ENCODE measurements around the gene PTPRG.

The PTPRG gene

DNA sequence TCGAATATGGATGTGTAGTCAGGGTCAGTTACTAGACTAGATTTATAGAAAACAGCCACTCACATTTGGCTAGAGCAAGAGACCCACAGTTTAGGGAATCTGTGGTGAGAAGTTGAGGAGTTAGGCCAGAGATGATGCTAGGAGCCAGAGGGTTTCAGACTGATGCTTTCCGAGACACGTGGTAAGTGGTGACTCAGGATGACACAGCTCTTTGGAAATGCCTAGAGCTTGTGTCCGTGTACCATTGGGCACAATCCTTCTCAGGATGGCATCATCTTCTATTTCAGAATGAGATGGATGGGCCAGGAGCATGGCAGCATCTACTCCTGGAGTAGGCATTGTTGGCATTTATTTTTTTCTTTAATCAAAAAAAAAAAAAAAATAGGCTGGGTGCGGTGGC is 28.5 kb downstream of the PTPRG start:
- no peak for DNase-seq (ENCODE audit: low read depth in 2 of 2)

DNA sequence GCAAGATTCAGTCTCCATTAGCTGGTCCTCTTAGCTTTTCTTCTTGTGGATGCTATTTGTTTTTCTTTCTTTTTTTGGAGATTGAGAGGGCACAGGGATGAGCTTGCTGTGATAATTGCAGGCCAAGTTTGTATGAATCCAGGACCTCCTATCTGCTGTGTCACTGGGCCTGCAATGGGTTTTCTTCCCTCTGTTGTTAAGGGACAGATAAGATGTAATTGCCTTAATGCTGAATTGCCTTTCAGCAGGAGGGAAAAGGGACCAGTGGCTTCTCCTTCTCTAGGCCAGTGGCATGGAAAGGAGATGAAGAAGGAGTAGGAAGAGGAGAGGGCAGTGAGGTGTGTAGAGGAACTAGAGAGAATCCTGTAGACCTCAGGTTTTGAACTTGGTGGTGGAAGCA is 29.9 kb downstream of the PTPRG start:
- no peak for DNase-seq (ENCODE audit: low read depth in 2 of 2)

DNA sequence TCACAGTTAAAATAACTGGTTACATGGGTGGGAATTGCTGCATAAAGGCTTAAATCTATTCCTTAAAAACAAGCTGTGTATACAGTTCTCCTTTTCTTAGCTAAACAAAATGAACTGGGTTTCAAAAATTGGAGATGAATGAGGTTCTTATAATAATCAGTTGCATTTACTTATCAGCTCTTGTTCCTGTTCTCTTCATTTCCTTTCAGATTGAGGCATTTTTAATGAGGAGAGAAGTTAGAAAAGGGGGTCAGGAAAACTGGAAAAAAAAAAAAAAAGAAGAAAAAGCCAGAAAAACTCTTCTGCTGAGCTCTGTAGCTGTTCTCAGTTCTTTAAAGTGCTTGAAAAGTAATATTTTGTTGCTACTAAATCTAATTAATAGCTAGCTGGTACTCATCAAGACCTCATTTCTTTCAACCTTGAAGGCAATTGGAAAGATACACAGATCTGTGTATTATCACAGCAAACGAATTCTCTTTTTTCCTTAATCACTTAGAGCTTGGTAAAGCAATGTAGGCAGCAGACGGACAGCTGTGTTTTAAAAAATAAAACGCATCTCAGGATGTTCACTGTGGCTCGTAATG is 32.2 kb downstream of the PTPRG start:
- DNase-seq (ENCODE audit: low read depth in 2 of 2), result no peak

DNA sequence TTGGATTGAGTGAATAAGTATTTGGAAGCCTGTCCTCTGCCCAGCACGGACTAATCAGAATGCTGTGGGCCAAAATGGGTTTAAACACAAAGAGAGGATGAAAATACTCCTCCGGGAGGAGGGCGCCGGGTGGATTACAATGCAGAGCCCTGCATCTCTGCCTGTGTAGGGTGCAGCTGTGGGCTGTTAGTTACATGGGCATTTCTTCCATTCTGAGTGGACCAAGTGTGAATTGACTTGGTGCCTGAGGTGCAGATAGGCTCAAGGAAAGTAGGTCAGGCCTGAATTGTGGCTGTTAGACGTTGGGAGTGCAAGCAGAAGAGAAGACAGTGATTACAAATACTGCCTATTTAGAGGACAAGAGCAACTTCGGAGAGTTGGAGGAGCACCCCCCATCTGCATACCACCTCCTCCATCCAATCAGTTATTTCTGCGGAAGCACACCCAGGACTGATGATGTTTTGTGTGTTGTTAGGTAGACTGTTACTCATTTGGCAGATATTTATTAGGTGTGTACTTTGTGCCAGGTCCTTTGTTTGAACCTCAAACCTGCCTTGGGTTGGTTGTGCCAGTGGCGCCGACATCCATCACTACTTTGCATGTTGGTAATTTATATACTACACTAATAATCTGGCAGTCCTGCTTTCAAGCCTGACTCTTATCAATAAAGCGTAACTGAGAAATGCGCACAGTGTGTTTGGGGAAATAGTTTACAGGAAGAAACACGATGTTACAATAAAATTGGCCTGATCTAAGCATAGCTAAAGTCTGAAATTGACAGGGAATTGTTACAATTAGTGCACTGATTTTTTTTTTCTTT is 33.0 kb downstream of the PTPRG start:
- no peak for DNase-seq (ENCODE audit: low read depth in 2 of 2)

DNA sequence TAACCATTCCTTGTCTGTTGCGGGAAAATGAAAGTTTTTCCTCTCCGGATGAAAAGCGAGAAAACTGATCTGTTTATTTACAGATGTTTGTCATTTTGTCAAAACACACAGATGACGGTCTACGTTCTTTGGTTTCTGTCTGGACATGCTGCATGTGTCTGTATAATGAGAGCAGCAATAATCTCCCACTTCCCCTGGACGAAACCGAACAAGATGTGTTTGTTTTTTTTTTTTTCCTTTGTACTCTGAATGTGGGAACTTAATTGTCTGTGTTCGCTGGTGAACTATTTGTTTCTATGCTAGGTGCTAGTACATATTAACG is 33.6 kb downstream of the PTPRG start:
- no peak for DNase-seq (ENCODE audit: low read depth in 2 of 2)

DNA sequence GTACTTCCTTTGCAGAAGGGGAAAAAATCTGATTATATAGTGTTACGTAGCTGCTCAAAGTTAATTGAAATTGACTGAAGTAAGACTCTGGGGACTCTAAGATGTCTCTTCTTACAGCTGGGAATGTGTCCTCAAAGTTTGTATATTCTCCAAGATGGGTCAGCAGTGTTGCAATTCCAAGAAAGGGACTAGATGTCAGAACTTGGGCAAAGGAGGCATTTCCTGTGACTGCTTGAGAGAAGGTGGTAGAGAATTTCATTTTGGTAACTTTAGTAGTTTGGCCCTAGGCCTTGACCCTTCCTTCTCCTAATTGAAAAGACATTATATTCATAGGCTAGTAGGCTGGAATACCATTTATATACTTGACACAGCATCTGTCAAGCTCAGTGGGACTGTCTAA is 33.9 kb downstream of the PTPRG start:
- no peak for DNase-seq (ENCODE audit: low read depth in 2 of 2)

DNA sequence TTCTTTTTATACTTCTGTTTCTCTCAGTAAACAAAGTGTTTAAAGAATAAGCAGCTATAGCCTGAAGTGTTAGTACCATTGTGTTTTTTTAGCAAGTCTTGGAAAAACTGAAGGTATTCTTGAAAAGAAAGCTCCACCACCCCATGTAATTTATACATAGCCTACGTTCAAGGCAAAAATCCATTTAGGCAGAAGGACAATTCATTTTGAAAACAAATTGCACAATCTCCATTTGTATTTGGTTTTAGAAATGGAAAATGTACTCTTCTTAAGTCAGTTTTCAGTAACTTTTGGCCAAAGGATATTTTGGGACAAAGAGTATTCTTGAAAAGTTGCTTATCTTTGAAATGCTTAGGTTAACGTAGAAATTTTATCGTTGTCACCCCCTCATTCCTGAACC is 34.5 kb downstream of the PTPRG start:
- DNase-seq (ENCODE audit: low read depth in 2 of 2), result no peak

DNA sequence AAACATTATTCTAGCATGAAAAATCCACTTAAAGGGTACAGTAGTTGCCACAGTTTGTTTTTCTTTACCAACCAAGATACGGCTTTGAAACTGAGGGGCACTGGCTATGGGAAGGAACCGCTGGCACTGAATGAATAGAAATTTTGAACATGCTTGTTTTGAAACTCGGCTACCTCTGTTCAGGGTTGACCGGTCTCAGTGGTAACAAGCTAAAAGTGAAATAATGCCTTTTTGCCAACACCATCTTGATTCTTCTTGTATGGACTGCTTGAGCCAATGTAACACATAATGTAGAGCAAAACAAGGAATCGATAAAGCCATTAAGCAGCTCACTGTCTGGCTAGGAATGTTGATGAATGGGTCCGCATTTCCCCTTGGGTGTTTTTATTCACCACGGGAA is 36.5 kb downstream of the PTPRG start:
- no peak for DNase-seq (ENCODE audit: low read depth in 2 of 2)

DNA sequence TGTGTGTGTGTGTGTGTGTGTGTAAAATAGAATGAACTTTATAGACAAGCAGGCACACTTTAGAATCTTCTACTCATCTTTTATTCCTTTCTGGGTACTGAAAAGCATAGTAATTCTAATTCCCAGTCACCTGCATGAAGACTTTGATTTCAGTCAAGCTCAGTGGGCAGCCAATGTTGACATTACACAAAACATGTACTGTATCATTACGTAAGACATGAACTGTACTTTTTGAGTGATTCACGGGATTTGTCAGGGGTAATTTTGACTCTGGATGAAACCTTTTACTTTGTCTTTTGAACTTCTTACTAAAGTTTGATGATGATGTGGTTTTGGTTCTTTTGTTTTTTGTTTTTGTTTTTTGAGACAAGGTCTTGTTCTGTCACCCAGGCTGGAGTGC is 38.8 kb downstream of the PTPRG start:
- no peak for DNase-seq (ENCODE audit: low read depth in 2 of 2)

DNA sequence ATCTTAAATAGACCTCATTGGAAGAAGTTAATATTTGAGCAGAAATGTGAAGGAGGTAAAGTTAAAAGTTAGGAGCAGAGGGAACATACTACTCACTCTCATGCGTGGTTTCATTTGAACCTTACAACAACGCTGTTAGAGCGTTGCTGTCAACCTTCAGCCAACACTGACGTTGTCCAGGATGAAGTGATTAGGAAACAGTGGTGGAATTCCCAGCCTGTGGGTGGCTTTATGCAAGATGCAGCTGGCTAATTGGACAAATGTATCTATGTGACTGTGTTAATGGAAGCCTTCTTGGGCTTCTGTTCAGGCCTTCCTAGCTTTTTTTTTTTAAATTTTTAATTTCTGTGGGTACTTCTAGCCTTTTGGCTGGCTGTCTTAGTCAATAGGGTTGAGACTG is 40.5 kb downstream of the PTPRG start:
- DNase-seq (ENCODE audit: low read depth in 2 of 2), result no peak

DNA sequence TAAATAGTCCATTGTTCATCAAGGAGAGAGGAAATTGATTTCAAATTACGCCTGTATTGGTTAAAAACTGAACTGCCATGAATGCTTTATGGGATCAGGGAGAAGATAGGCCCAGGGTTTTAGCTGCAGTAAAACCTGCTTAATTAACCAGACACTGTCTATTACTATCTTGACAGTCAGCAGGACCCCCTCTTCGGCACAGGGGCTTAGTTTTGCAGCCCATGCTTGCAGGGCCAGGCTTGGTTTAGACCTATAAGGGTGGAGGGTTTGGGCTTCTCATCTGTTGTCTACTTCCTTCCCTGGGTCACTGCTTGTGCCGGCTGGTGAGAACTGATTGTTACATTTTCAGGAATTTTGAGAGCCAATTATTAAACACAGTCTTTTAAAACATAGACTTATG is 41.1 kb downstream of the PTPRG start:
- DNase-seq (ENCODE audit: low read depth in 2 of 2), result no peak

DNA sequence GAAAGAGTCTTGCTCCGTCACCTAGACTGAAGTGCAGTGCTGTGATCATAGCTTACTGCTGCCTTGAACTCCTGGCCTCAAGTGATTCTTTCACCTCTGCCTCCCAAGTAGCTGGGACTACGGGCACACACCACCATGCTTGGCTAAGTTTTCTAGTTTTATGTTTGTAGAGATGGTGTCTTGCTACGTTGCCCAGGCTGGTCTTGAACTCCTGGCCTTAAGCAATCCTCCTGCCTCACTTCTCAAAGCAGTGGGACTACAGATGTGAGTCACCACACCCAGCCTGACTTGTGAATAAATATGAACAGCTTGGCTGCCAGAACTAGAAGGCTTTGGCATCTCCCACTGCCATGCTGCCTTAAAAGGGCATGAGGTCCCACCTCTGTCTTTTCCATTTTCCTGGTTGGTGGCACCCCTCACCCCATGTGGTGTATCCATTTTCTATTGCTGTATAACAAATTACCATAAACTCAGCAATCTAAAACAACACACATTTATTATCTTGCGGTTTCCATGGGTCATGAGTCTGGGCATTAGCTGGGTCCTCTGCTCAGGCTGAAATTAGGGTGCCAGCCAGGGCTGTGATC is 44.3 kb downstream of the PTPRG start:
- DNase-seq (ENCODE audit: low read depth in 2 of 2), result no peak

DNA sequence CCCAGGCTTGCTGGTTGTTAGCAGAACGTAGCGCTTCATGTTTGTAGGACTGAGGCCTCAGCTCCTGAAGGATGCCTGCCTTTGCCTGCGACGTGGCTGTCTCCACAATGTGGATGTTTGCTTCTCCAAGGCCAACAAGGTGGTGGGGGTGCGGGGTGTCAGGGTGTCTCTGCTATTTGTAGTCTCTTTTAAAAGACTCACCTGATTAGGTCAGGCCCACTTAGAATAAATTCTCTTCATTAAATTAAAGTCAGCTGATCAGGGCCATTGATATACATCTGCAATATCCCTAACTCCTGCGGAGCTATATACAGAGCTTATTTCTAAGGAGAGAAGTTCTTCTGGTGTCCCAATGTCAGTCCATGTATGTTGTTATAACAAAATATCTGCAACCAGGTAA is 44.8 kb downstream of the PTPRG start:
- no peak for DNase-seq (ENCODE audit: low read depth in 2 of 2)

DNA sequence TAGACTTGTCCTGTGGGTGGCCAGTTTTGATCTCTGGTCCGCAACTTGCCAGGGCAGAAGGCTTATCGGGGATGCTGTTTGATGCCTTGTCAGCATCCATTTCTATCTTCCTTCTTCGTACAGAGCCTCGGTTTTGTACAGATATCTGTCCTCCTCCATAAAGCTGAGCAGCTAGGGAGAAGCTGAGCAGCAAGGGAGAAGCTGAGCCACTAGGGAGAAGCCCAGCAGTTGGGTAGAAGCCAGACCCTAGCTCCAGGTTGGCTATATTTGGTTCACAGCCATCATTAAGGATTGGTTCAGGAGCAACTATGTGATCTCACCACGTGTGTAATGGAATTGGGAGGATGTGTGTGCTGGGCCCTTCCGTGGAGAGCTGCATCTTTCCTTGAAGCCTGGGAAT is 46.7 kb downstream of the PTPRG start:
- DNase-seq (ENCODE audit: low read depth in 2 of 2), result no peak

DNA sequence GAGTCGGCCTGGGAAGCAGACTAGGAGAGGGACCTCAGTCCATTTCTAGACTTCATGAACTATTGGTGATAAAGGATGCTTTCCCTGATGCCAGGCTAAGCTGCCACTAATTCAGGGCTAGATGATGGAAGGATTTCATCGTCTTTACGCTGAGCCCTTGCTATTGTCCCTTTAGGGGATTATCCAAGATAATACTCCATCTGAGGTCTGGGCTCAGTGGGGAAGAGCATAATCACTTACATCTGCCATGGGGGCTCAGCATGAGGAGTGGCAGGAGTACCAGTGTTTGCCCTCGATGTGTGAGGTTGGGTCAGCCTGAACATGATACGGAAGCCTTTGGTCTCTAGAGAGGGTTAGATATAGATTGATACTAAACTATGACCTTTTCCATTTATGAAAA is 47.3 kb downstream of the PTPRG start:
- no peak for DNase-seq (ENCODE audit: low read depth in 2 of 2)

DNA sequence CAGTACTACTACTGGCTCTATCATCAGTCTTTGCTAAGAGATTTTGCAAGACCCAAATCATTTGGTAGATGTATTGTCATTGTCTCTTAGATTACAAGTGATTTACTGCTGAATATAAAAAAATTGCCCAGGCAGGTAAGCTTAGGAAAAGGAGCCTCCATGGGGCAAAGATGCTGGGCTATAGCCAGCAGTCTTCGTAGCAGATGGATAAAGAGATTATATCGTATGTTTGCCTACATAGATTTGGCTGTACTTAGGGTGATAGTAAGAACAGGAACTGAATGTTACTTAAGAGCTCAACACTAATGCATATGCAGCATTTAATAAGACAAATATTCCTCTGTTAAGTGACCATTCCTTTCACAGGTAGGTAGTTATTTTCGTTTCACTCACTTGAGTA is 48.9 kb downstream of the PTPRG start:
- no peak for DNase-seq (ENCODE audit: low read depth in 2 of 2)

DNA sequence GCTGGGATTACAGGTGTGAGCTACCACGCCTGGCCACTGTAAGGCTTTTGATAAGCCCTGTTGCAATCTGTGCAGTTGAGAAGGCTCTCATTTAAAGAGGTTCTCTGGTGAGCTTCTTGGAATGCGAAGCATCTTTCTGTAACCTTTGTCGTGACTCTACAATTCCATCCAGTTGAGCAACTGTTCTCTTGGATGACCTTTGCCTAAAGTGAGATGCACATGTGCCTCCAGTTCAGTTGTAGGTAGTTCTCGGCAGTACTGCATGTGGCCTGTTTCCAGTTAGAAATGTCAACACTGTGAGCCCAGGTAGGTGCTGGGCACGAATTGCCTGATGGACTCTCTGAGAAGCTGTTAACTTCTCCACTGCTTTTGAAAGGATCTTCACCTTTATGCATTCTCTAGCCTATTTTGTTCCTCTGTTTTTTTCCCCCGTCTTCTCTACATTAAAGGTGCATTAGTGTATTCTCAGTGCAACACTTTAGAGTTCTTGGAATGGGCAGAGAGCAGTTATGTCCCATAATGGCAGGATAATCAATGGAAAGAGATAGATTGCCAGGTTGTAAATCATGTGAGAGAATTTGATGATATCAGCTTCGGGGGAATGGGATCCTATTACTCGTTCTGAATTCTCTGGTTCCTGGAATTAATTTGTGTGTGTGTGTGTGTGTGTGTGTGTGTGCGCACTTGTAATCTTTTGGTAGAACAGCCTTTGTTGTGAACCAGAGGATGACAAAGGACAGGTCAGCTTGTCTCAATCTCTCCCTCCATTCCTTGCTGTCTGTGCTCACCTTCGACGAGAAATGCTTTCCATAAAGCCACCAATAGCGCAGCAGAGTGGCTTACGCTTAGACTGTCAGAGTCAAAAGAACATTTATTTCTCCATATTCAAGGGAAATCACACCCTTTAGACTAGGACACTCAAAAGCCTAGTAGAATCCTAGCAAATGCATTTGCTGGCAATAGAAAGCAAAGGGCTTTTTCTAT is 51.1 kb downstream of the PTPRG start:
- no peak for DNase-seq (ENCODE audit: low read depth in 2 of 2)

DNA sequence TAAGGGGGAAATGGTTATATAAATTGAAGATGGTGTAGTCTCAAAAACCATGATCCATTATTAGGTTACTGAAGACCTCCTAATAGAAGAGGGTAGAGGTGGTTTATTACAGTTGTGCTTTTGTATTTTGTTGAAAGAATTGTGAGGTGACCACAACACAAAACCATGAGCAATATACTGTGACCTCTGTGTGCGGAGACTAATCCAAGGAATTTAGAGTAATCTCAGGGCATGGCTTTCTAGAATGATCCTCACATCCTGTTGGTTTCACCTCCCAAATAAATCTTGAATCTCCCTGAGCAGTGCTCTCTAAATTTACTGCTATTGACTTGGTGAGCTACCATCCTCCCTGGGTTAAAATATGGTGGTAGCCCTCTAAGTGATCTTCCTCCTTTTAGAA is 52.3 kb downstream of the PTPRG start:
- DNase-seq (ENCODE audit: low read depth in 2 of 2), result no peak

DNA sequence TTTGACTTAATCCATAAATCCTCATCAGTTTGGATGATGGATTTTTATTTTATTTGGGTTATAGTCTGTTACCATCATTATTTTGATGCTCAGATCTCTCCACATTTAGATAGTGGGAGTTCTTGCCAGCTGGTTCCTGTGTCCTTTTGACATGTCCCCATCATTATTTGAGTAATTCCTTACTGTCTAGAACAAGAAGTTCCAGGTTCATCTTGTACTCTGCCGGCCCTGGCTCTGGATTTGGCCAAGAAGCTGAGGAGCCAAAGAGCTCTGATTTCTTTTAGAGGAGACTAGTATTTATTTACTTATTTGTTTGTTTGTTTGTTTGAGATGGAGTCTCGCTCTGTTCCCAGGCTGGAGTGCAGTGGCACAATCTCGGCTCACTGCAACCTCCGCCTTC is 54.3 kb downstream of the PTPRG start:
- no peak for DNase-seq (ENCODE audit: low read depth in 2 of 2)

DNA sequence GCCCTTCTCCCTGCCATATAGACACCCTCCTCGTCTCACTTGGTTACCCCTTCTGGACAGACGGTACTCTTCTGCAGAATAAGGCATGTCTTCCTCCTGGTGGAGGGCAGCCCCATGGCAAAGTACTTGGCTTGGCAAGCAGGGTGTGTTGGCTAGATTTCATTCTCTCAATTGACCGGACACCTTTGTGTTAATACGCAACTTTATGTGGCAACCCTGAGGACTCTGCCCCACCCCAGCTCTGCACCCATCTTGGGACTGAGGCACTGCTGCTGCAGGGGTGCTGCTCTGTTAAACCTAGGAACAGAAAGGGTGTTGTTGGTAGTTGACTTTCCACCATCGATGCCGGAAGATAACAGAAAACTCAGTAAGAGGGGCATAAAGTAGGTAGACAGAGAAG is 55.2 kb downstream of the PTPRG start:
- DNase-seq (ENCODE audit: low read depth in 2 of 2), result no peak

DNA sequence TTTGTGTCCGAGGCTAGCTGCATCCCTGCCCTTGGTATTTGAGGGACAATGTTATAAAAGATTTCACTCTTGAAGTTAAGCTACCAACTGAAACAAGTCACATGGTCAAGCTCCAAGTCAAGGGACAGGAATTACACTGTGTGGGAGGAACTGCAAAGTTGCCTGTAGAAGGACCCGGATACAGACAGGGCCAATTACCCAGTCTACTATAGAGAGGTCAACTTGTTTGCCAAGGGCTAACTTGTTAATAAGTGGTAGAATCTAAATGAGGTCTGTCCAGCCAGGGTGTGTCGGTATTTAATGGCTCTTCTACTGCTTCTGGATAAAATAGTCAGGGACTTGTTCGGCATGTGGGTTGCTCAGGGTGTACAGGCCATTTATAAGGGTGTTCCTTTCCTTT is 55.7 kb downstream of the PTPRG start:
- no peak for DNase-seq (ENCODE audit: low read depth in 2 of 2)

DNA sequence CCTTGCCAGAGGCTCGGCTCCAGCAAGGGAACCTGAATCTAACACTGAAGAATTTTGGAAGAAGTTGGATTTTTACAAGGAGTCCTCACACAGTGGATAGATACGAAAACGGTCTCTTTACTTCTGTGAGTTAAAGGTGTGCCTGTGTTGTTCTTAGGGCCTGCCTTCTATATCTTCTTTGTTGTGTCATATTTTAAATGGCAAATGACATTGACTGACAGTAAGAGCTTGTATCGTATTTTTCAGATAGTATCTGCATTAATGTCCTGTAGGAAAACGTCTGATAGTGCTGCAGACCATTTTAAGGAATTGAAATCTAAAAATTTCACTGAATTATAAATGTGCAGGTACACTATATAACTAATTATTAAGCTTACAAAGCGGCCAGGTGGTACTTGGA is 56.3 kb downstream of the PTPRG start:
- no peak for DNase-seq (ENCODE audit: low read depth in 2 of 2)
